ENCODE data around the gene RIC8B. TPM values are rescaled to one million over a fixed set of nuclear protein-coding genes. Genes with fewer than 3 reads are reported as not detected.

RIC8B gene
- total RNA-seq, 1 donor from 2014 or later, result 22.5 TPM

DNA sequence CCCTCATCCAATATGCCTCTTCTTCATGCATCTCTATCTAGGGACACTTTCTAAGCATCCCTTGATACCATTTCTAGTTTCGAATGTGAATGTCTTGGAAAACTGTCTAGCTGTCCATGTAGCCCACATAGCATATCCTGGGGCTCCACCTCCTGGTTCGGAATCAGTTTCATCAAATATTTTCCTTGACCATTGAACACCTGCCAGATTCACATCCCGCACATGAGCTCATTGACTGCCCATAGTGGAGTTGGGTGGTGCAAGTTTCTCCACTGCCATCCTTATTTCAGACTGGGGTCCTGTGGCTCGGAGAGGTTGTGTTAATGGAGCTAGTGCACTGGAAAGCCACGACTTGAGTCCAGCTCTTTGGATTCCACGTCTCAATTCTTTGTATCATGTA lies 122.6 kb downstream of the RIC8B start:
- H3K4me3 Mint-ChIP-seq, result no peak overlapping the region
- H3K4me1 Mint-ChIP-seq, result no peaks in the 10 kb centered on the region
- H3K36me3 Mint-ChIP-seq, result no peaks in the 10 kb centered on the region
- H3K9me3 Mint-ChIP-seq, result peaks cover 4% of the 10 kb centered on the region
- H3K27ac Mint-ChIP-seq, result no peak overlapping the region
- no peak for DNase-seq (ENCODE audit: low spot score in 2 of 2, unreplicated experiment in 2 of 2)
- TF ChIP-seq, protein P1, sequence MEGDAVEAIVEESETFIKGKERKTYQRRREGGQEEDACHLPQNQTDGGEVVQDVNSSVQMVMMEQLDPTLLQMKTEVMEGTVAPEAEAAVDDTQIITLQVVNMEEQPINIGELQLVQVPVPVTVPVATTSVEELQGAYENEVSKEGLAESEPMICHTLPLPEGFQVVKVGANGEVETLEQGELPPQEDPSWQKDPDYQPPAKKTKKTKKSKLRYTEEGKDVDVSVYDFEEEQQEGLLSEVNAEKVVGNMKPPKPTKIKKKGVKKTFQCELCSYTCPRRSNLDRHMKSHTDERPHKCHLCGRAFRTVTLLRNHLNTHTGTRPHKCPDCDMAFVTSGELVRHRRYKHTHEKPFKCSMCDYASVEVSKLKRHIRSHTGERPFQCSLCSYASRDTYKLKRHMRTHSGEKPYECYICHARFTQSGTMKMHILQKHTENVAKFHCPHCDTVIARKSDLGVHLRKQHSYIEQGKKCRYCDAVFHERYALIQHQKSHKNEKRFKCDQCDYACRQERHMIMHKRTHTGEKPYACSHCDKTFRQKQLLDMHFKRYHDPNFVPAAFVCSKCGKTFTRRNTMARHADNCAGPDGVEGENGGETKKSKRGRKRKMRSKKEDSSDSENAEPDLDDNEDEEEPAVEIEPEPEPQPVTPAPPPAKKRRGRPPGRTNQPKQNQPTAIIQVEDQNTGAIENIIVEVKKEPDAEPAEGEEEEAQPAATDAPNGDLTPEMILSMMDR (IDR thresholded peaks at IDR 0.05; ENCODE audit: unreplicated experiment), result no peak
- peaks cover 37% of the 10 kb centered on the region for H3K27me3 Mint-ChIP-seq (ENCODE audit: low read depth)

DNA sequence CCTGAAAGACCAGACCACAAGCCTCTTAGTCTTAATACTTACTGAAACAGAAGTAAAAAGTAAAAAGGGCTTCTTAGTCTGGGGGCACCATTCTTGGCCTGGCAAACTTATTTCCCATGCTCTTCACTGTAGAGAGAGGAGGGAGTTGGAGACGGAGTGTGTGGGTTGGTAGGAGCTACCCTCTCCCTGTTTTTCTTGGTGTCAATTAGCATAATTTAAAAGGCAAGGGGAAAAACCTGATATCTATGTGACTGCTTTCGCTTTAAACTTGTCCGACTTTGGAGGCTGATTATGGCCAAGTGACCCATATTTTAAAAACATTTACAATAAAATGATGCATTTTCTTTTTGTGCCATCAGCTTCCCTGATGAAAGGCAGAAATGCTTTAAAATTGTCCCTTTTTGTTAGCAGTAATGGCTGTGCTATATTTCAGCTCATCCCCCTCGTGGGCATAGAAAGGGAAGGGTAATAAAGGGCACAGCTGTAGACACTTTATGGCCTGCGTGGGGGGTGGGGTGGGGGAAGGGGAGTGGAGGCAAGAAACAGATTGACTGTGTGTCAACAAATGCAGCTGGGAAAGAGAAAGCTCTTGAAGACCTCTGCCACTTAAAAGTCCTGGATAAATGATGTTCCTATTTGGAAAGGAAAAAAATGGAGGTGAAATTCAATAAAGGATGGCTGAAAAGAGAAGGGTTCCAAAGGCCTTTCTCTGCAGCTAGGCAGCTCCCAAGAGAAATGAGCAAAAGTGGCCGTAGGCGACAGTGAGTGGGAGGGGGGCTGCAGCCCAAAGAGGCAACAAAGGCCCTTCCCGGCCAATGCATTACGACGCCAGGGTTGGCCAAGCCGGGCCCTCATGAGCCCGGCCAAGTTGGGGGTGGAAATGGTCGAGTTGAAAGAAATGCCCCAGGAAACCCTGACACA lies 123.8 kb downstream of the RIC8B start:
- no peak overlapping the region for H3K27ac Mint-ChIP-seq
- peaks cover 2% of the 10 kb centered on the region for H3K4me1 Mint-ChIP-seq

DNA sequence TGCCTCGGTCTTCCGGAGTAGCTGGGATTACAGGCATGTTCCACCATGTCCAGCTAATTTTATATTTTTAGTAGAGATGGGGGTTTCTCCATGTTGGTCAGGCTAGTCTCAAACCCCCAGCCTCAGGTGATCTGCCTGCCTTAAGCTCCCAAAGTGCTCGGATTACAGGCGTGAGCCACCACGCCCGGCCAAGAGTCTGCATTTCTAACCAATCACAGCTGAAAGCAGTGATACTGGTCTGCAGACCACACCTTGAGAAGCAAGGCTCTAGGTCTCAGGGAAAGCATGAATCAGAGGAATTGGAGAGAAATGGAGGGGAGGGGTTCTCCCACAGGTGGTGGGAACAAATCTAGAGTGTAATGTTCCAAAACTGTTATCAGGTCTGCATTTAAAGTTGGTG lies 126.1 kb downstream of the RIC8B start:
- Mint-ChIP-seq H3K4me3 (no peak overlapping the region), H3K36me3 (no peaks in the 10 kb centered on the region), H3K4me1 (peaks cover 2% of the 10 kb centered on the region), H3K27ac (no peak overlapping the region), H3K9me3 (no peaks in the 10 kb centered on the region), H3K27me3 (ENCODE audit: low read depth) (peaks cover 62% of the 10 kb centered on the region)
- DNase-seq (ENCODE audit: low spot score in 2 of 2, unreplicated experiment in 2 of 2), result no peak
- TF ChIP-seq, protein P1 (IDR thresholded peaks at IDR 0.05; ENCODE audit: unreplicated experiment), result no peak

More for the DNA sequence above, 123.8 kb downstream of the RIC8B start:
- Mint-ChIP-seq H3K27me3 (ENCODE audit: low read depth) (peaks cover 48% of the 10 kb centered on the region), H3K4me3 (no peak overlapping the region), H3K9me3 (no peaks in the 10 kb centered on the region), H3K36me3 (no peaks in the 10 kb centered on the region)
- no peak for DNase-seq (ENCODE audit: low spot score in 2 of 2, unreplicated experiment in 2 of 2)
- TF ChIP-seq, protein P1 (IDR thresholded peaks at IDR 0.05; ENCODE audit: unreplicated experiment), result no peak

DNA sequence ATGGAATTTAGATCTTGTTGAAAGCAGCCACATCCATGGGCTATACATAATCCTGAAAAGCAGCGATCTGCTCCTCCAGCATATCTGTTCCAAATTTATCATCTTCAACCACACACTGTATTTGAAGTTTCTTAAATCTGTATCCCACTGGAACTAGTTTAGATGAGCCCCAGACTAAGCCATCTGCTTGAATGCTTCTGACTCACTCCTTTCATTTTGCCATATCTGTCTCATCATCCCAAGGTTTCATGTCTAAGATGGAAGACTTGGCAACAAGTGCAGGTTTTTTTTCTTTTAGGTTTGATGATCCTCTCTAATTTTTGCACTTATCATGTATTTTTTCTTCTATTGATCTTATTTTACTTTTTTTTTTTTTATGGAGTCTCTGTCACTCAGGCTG lies 126.8 kb downstream of the RIC8B start:
- H3K4me3 Mint-ChIP-seq, result no peak overlapping the region
- H3K4me1 Mint-ChIP-seq, result peaks cover 2% of the 10 kb centered on the region

DNA sequence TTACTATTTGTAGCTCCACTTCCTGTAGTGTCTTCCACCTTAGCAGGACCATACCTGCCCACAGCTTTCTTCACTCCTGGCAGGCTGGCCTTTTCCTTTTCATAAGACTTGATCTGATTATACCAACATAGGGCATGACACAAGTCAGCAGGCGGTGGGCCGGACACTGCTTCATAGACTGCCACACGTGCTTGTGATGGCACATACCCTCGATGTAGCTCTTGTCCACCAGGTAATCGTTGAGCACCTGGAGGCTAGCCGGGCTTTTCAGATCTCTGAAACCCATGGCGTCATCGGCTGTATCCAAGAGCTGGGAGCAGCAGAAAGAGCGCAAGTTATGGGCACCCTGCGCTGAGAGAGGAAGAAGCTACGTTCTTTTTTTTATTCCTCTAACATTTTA lies 127.6 kb downstream of the RIC8B start:
- TF ChIP-seq, protein P1 (IDR thresholded peaks at IDR 0.05; ENCODE audit: unreplicated experiment), result no peak
- H3K4me3 Mint-ChIP-seq, result no peak overlapping the region
- H3K9me3 Mint-ChIP-seq, result no peaks in the 10 kb centered on the region
- peaks cover 73% of the 10 kb centered on the region for H3K27me3 Mint-ChIP-seq (ENCODE audit: low read depth)
- H3K4me1 Mint-ChIP-seq, result peaks cover 2% of the 10 kb centered on the region
- no peak for DNase-seq (ENCODE audit: low spot score in 2 of 2, unreplicated experiment in 2 of 2)
- H3K27ac Mint-ChIP-seq, result no peak overlapping the region
- H3K36me3 Mint-ChIP-seq, result no peaks in the 10 kb centered on the region

More for the DNA sequence above, 126.8 kb downstream of the RIC8B start:
- H3K36me3 Mint-ChIP-seq, result no peaks in the 10 kb centered on the region
- no peaks in the 10 kb centered on the region for H3K9me3 Mint-ChIP-seq
- TF ChIP-seq, protein P1 (IDR thresholded peaks at IDR 0.05; ENCODE audit: unreplicated experiment), result no peak
- H3K27me3 Mint-ChIP-seq (ENCODE audit: low read depth), result peaks cover 66% of the 10 kb centered on the region
- H3K27ac Mint-ChIP-seq, result no peak overlapping the region
- no peak for DNase-seq (ENCODE audit: low spot score in 2 of 2, unreplicated experiment in 2 of 2)
